Ureter (tissue), 1 donor: ENCODE data around the gene CHST8. TPM values are rescaled to one million over a fixed set of nuclear protein-coding genes. Genes with fewer than 3 reads are reported as not detected.
"Not testable (repeated sequence)": the region's sequence is repeated elsewhere in the genome, so short reads cannot be mapped to it uniquely, and the experiment has no call there.

Experiments used
- DNase-seq: peaks from one replicate; pipeline ENCODE4 v3.0.0-alpha.2; 2020; ENCODE audit warnings: low spot score
- total RNA-seq: library from RNA; stranded (reverse); gene quantifications from one replicate; pipeline ENCODE4 v1.2.4, GENCODE V29; 2023
- donor health status: DM: yes; HTN: yes; CAD: no.

Gene CHST8
- total RNA-seq, result 0.89 TPM

GRCh38 chr19:33621811-33622504 is at the start of gene CHST8:
CHST8 (plus strand) TSS chr19:33621953; CDS start chr19:33689262, 67,309 bp downstream.
- no peak for DNase-seq

GRCh38 chr19:33572929-33573328 is 48.8 kb upstream of the CHST8 start:
- DNase-seq, result no peak

DNA sequence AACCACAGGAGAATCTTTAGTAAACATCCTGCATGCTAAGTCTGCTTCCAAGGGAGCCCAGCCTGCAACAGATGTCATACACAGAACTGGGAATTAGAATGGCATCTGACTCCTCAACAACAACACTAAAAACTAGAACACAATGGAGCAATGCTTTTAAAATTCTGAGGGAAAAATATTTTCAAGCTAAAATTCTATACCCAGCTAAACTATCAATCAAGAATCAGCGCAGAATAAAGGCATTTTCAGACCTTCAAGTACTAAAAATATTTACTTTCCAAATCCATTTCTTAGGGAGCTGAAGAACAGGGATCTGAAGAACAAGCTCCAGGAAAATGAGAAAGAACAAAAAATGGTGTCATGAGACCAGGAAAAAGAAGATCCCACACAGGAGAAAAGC is 46.9 kb upstream of the CHST8 start:
- DNase-seq, result no peak

DNA sequence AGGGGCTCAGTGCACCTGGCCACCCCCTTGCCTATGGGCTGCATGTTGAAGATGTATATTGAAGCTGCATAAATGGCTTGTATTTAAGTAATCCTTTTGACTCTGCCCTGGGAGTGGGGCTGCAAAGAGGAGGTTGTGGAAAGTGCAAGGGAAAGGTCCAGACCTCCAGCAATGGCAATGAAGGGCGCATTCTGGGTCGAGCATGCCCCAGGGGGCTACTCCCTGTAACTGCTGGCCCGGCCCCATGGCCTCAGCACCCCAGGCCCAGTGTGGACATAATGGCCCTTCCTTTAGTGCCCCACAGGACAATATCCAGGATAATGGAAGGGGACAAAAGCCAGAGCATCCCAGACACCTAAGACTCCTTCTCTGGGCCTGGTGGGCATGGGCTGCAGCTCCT is 43.1 kb upstream of the CHST8 start:
- no peak for DNase-seq

DNA sequence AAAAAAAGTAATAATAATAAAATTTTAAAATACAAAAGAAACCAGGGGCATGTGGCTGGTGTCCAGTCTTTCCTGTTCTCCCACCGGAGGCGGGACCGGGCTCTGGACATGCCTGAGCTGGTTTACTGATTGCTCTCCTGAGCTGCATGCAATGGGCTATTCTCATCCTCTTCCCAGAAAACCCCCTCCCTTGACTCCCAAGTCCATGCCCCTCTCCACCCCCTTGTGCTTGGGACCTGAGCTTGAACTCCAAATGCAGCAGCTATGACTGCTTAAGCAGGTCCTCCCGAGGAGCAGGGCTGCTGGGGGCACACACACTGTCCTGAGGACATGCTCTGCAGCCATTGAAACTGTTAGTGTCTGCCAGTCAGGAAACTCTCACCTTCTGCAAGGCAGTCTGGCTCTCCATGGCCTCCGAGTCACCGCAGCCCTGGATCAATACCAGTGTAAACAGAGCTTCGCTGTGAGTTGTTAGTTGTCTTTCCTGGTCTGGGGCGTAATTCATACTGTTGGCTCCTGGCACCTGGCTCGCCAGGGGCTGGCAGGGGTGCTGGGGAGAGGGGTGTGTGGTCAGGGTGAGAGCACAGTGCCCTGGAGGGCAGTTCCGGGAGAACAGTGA is 41.6 kb upstream of the CHST8 start:
- peak; percentile 52 for DNase-seq

DNA sequence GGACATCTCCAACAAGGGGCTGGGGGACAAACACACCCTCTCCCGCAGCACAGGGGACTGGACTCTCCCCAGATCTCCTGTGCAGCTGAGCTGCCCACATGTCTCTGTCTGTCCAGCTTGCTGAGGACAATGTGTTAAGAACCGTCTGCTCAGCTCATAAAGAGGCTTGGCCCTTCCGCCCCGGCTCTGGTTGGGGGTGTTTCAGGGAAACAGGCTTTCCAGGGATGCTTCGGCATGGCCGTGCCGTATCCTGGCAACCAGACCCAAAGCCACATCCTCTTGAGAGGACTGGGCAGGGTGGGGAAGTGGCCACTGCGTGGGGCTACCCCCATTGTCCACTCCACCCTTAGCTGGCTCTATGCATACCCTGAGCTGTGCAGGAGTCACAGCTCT is 41.1 kb upstream of the CHST8 start:
- no peak for DNase-seq

DNA sequence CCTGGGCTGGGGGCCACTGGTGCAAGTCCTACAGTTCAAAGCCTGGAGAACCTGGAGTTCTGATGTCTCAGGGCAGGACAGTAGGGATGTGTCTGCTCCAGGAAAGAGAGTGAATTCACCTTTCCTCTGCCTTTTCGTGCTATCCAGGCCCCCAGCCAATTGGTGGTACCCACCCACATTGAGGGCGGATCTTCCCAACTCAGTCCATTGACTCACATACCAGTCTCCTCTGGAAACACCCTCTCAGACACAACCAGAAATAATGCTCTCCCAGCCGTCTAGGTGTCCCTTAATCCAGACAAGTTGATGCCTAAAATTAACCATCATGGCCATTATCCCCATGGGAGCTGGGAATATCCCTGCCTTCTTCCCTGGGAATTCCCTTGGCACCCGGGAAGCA is 38.8 kb upstream of the CHST8 start:
- no peak for DNase-seq

GRCh38 chr19:33587150-33587549 is 34.6 kb upstream of the CHST8 start:
- no peak for DNase-seq

- DNase-seq, result no peak
Measured at GRCh38 chr19:33590224-33590623, 31.5 kb upstream of the CHST8 start.

DNA sequence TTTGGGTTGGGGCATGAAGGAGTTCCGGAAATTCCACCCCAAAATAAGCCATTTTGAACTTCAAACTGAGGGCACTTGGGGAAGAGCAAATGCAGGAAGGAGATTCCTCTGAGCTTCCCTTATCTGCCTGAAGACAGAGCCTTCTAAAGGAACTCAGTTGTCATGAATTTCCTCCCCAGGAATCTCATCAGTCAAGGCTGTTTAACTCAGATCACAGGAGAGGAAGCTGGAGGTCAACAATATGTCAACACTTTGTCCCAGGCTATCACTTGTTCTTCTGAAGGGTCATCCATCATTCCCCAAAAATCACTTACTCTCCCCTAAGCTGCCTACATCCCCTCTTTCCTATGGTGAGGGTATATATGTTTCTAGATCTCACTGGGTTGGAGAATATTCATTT is 26.0 kb upstream of the CHST8 start:
- DNase-seq, result no peak

DNA sequence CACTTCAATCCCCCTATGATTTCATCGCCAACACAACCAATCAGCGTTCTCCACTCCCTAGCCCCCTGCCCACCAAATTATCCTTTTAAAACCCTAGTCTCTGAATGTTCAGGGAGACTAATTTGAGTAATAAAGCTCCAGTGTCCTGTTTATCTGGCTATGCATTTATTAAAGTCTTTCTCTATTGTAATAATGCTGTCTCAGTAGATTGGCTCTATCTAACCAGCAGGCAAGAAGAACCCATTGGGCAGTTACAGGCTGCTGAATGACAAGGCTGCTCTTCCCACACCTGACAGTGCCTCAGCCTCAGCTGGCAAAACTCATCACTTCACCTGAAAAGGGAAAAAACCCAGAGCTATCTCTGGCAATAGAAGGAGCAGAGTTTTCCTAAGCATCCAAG is 20.2 kb upstream of the CHST8 start:
- DNase-seq, result no peak

DNA sequence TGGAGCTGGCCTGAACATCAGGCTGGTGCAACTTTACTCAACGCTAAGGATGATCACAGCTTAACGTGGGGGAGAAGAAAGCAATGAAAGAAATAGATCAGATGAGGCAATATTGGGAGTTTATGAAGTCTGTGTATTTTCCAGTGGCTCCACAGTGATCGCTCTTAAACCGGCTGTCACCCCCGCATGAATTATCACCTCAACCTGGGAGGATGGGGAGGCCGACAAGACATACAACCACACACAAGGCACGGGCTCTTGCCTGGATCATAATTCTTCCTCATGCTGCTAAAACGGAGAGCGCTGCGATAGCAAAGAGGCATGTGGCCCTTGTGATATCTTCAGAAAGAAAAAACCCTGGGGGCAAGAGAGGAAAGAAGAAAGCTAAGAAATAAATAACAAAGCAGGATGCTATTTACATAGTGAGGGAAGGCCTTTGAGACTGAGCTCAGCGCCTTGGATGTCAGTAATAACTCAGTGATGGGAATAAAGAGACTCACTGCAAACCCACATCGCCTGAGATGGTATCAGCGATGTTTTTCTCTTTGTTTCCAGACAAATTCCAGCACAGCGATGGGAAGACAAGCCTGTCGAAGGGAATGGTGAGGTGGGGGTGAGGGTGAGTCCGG is 19.1 kb upstream of the CHST8 start:
- DNase-seq, result no peak

DNA sequence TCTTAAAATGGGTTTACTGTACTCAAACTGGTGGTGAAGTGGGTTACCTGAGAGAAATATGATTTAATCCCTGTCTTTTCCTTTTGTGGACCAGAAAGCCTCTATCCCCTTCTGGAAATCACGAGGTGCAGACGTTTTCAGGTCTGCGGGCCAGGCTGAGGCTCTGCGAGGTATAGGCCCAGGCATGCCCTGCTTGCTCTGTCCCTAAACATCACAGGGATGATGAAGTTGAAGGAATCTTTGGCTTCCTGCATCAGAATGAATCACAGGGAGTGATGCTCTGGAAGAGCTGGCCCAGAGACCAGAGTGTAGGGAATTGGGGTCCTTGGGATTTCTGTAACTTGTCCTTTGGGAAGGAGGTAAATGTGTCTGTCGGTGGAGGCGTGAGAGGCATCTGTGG is 18.4 kb upstream of the CHST8 start:
- no peak for DNase-seq

- DNase-seq, result no peak
Measured at GRCh38 chr19:33604651-33605050, 17.1 kb upstream of the CHST8 start.

GRCh38 chr19:33605803-33606295 is 15.9 kb upstream of the CHST8 start:
- DNase-seq, result not testable (repeated sequence)

GRCh38 chr19:33606556-33606955 is 15.2 kb upstream of the CHST8 start:
- DNase-seq, result no peak

- no peak for DNase-seq
Measured at GRCh38 chr19:33609353-33609752, 12.4 kb upstream of the CHST8 start.

DNA sequence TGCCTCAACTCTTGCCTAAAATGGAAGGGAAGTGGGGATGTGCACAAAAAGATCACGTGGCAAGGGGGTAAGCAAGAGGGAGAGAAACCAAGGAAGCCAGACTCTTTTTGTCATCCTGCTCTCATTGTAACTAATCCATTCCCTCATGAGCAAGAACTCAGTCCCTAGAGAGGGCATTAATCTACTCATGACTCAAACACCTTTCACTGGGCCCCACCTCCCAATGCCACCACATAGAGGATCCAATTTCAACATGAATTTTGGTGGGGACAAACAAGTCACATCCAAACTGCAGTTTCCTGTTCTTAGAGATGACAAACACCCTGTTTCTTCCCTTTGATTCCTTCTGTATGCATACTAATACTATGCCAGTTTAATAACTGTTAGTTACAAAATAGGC is 11.2 kb upstream of the CHST8 start:
- DNase-seq, result no peak

GRCh38 chr19:33612928-33613619 is 8.7 kb upstream of the CHST8 start:
- DNase-seq, result no peak

DNA sequence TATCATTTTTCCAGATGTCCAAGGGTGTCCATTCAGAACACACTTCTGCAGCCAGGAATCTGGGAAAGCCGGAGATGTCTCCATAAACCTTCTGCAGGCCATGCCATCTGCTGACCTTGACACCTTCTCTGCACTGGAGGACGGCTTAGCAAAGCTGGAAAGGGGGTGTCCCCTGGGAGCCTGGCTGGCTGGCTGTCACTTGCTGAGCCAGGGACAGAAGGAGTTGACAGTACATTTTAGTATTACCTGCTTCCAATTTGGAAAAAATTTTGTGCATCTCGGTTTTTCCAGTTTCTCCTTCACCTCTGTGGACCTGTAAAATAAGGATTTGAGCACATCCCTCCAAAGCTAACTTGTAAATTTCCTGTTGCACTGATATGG is 8.1 kb upstream of the CHST8 start:
- no peak for DNase-seq

- DNase-seq, result no peak
Measured at GRCh38 chr19:33616346-33616745, 5.4 kb upstream of the CHST8 start.

DNA sequence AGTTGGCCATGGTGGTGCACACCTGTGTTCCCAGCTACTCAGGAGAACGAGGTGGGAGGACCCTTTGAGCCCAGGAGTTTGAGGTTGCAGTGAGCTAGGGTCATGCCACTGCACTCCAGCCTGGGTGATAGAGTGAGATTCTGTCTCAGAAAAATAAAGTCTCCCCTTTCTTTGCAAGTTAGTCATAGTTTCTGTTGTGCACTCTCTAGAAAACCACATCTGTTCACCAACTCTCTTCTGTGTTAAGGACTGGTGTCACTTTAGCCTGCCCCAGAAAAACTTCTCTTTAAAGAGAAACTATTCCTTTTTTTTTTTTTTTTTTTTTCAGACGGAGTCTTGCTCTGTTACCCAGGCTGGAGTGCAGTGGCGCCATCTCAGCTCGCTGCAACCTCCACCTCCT is 4.9 kb upstream of the CHST8 start:
- DNase-seq, result no peak

GRCh38 chr19:33618363-33618762 is 3.4 kb upstream of the CHST8 start:
- not testable (repeated sequence) for DNase-seq
